IMR-90 (cell line): ENCODE data around the gene RAB11FIP3. TPM values are rescaled to one million over a fixed set of nuclear protein-coding genes. Genes with fewer than 3 reads are reported as not detected.

Experiments
- ATAC-seq: fragments of 200-7000 bp; cut with Tn5 transposase; 2 replicates; pipeline ENCODE4 v1.9.1; 2020; ENCODE audit warnings: low read depth, mild to moderate bottlenecking, moderate library complexity
- BruUV-seq: library from RNA; stranded (reverse); fragments of 400-500 nt; replicated peaks from 2 replicates; lab custom pipeline; 2021; lab: Mats Ljungman, UMichigan
- CTCF ChIA-PET: fragments of 300-600 bp; formaldehyde crosslinking; extraction: SDS; loops from one replicate; lab custom pipeline; 2021; ENCODE audit warnings: antibody characterized with exemption; lab: Yijun Ruan, JAX
- POLR2A ChIA-PET: fragments of 300-600 bp; sonication (Branson Sonifier 250); formaldehyde crosslinking; loops from one replicate; lab custom pipeline; 2022; ENCODE audit warnings: antibody characterized with exemption; ENCODE audit not compliant: unreplicated experiment; lab: Charles Lee
- DNase-seq: peaks from one replicate; pipeline ENCODE4 v3.0.0; 2013
- H2AFZ ChIP-seq: replicated peaks from 2 replicates; pipeline ENCODE3; 2013; ENCODE audit warnings: low read length, mild to moderate bottlenecking; ENCODE audit not compliant: poor library complexity
- H2AK5ac ChIP-seq: 2 replicates; pipeline ENCODE4 v1.6.1; 2013; ENCODE audit warnings: low read depth, low read length, inconsistent platforms
- H2AK9ac ChIP-seq: replicated peaks from 2 replicates; pipeline ENCODE3; 2013; ENCODE audit warnings: mild to moderate bottlenecking, low read depth, low read length, moderate library complexity; ENCODE audit not compliant: poor library complexity
- H2BK120ac ChIP-seq: 2 replicates; pipeline ENCODE4 v1.6.1; 2013; ENCODE audit warnings: low read depth, low read length, inconsistent platforms
- H2BK15ac ChIP-seq: 3 replicates; pipeline ENCODE4 v1.6.1; 2013; ENCODE audit warnings: low read depth, low read length, inconsistent platforms
- H2BK20ac ChIP-seq: 2 replicates; pipeline ENCODE4 v1.6.1; 2013; ENCODE audit warnings: low read depth, mild to moderate bottlenecking, inconsistent platforms, low read length, moderate library complexity
- H2BK5ac ChIP-seq: 2 replicates; pipeline ENCODE4 v1.6.1; 2013; ENCODE audit warnings: mild to moderate bottlenecking, low read depth, low read length, inconsistent platforms; ENCODE audit not compliant: poor library complexity, severe bottlenecking
- H3K14ac ChIP-seq: replicated peaks from 2 replicates; pipeline ENCODE4 v1.6.1; 2013; ENCODE audit warnings: low read depth, low read length, inconsistent platforms
- H3K18ac ChIP-seq: 2 replicates; pipeline ENCODE4 v1.6.1; 2013; ENCODE audit warnings: low read depth, low read length, control low read depth
- H3K23ac ChIP-seq: 2 replicates; pipeline ENCODE4 v1.6.1; 2013; ENCODE audit warnings: low read depth, low read length, inconsistent platforms
- H3K27ac ChIP-seq: 2 replicates; pipeline ENCODE4 v1.5.1; 2013; ENCODE audit warnings: mild to moderate bottlenecking, control low read depth, low read length; ENCODE audit not compliant: insufficient read depth
- H3K27me3 ChIP-seq: 2 replicates; pipeline ENCODE4 v1.6.1; 2013; ENCODE audit warnings: low read length; ENCODE audit not compliant: control insufficient read depth, insufficient read depth
- H3K36me3 ChIP-seq: 2 replicates; pipeline ENCODE4 v1.6.1; 2013; ENCODE audit warnings: low read length, mixed read lengths; ENCODE audit not compliant: control insufficient read depth, insufficient read depth
- H3K4ac ChIP-seq: 2 replicates; pipeline ENCODE4 v1.6.1; 2013; ENCODE audit warnings: low read depth, low read length, inconsistent platforms
- H3K4me1 ChIP-seq: 2 replicates; pipeline ENCODE4 v1.6.1; 2013; ENCODE audit warnings: low read length, mixed read lengths; ENCODE audit not compliant: control insufficient read depth, insufficient read depth
- H3K4me2 ChIP-seq: 2 replicates; pipeline ENCODE4 v1.6.1; 2013; ENCODE audit warnings: low read depth, mild to moderate bottlenecking, control low read depth, low read length, moderate library complexity
- H3K4me3 ChIP-seq: 2 replicates; pipeline ENCODE4 v1.5.1; 2013; ENCODE audit warnings: low read depth, mild to moderate bottlenecking, control low read depth, low read length, moderate library complexity; ENCODE audit not compliant: insufficient read depth
- H3K56ac ChIP-seq: 2 replicates; pipeline ENCODE4 v1.6.1; 2013; ENCODE audit warnings: low read length, inconsistent platforms; ENCODE audit not compliant: insufficient read depth; ENCODE audit errors: extremely low read depth
- H3K79me1 ChIP-seq, 2 experiments: 2 replicates each; pipeline ENCODE4 v1.6.1; 2013; ENCODE audit warnings: low read length in 2 of 2, inconsistent platforms in 1 of 2, low read depth in 1 of 2
- H3K9ac ChIP-seq: 2 replicates; pipeline ENCODE4 v1.6.1; 2013; ENCODE audit warnings: low read depth, low read length, control low read depth
- H3K9me1 ChIP-seq: 2 replicates; pipeline ENCODE4 v1.6.1; 2013; ENCODE audit warnings: low read length, inconsistent platforms; ENCODE audit not compliant: insufficient read depth
- H3K9me3 ChIP-seq: 2 replicates; pipeline ENCODE4 v1.6.1; 2013; ENCODE audit warnings: low read length; ENCODE audit not compliant: control insufficient read depth, insufficient read depth
- H4K20me1 ChIP-seq: 2 replicates; pipeline ENCODE4 v1.6.1; 2013; ENCODE audit warnings: low read length, inconsistent platforms; ENCODE audit not compliant: insufficient read depth
- H4K5ac ChIP-seq: 2 replicates; pipeline ENCODE4 v1.6.1; 2013; ENCODE audit warnings: mild to moderate bottlenecking, low read depth, low read length, control low read depth
- H4K8ac ChIP-seq, 2 experiments: 2 replicates each; pipeline ENCODE4 v1.6.1; 2013; ENCODE audit warnings: low read depth in 2 of 2, low read length in 2 of 2, control low read depth in 1 of 2, inconsistent platforms in 1 of 2
- H4K91ac ChIP-seq: 2 replicates; pipeline ENCODE4 v1.6.1; 2013; ENCODE audit warnings: low read depth, low read length, inconsistent platforms; ENCODE audit not compliant: insufficient read depth
- BHLHE40 ChIP-seq: fragments of 150-350 bp; IDR thresholded peaks from 2 replicates; pipeline ENCODE4 v1.6.1; 2016; ENCODE audit warnings: mild to moderate bottlenecking, low read depth, low read length
- CEBPB ChIP-seq: IDR thresholded peaks from 2 replicates; pipeline ENCODE4 v1.6.1; 2012; ENCODE audit warnings: low read depth, low read length, improper control_type of control experiment
- CTCF ChIP-seq: conservative IDR thresholded peaks from 2 replicates; pipeline ENCODE4 v1.5.1; 2012; ENCODE audit warnings: mild to moderate bottlenecking, low read depth, low read length, improper control_type of control experiment
- ELK1 ChIP-seq: fragments of 150-350 bp; IDR thresholded peaks from 2 replicates; pipeline ENCODE4 v1.6.1; 2016; ENCODE audit warnings: low read depth, mild to moderate bottlenecking, low read length, moderate library complexity, borderline replicate concordance
- FOS ChIP-seq: fragments of 150-350 bp; IDR thresholded peaks from 2 replicates; pipeline ENCODE4 v1.6.1; 2016; ENCODE audit warnings: low read depth, low read length
- MAFK ChIP-seq: IDR thresholded peaks from 2 replicates; pipeline ENCODE4 v1.6.1; 2012; ENCODE audit warnings: low read depth, low read length, improper control_type of control experiment
- MAZ ChIP-seq: IDR thresholded peaks from 2 replicates; pipeline ENCODE4 v1.6.1; 2012; ENCODE audit warnings: low read depth, mild to moderate bottlenecking, low read length, improper control_type of control experiment, moderate library complexity, borderline replicate concordance
- MXI1 ChIP-seq: IDR thresholded peaks from 2 replicates; pipeline ENCODE4 v1.6.1; 2012; ENCODE audit warnings: low read depth, mild to moderate bottlenecking, low read length, moderate library complexity, borderline replicate concordance
- RAD21 ChIP-seq: IDR thresholded peaks from 2 replicates; pipeline ENCODE4 v1.6.1; 2012; ENCODE audit warnings: low read length, improper control_type of control experiment
- RCOR1 ChIP-seq: IDR thresholded peaks from 2 replicates; pipeline ENCODE4 v1.6.1; 2012; ENCODE audit warnings: mild to moderate bottlenecking, low read length, improper control_type of control experiment; ENCODE audit not compliant: insufficient replicate concordance
- RFX5 ChIP-seq: IDR thresholded peaks from 2 replicates; pipeline ENCODE4 v1.8.0; 2012; ENCODE audit warnings: low read depth, mild to moderate bottlenecking, low read length, moderate library complexity
- SMC3 ChIP-seq: fragments of 150-350 bp; IDR thresholded peaks from 2 replicates; pipeline ENCODE4 v1.6.1; 2016; ENCODE audit warnings: low read depth, mild to moderate bottlenecking, antibody characterized with exemption, low read length, moderate library complexity
- USF2 ChIP-seq: fragments of 150-350 bp; IDR thresholded peaks from 2 replicates; pipeline ENCODE4 v1.6.1; 2017; ENCODE audit warnings: mild to moderate bottlenecking, antibody characterized with exemption, low read length, low read depth
- WGBS, 2 experiments: methylation state at CpG; one replicate each; pipeline versions ENCODE4 v1.1.5 to v1.1.7; 2013; ENCODE audit warnings: missing lambda C conversion rate in 2 of 2; ENCODE audit not compliant: insufficient read length in 1 of 2; ENCODE audit errors: extremely low coverage in 2 of 2; 5-methylcytosine and 5-hydroxymethylcytosine counted together
- dilution Hi-C: fragments of 300-500 bp; cut with HindIII; formaldehyde crosslinking; loops from one replicate; pipeline ENCODE4 v1.14.3; 2018; ENCODE audit warnings: low sequenced_read_pairs; ENCODE audit not compliant: unreplicated experiment
- in situ Hi-C: fragments of 300-500 bp; cut with MboI; formaldehyde crosslinking; loops from 3 replicates; pipeline ENCODE4 v1.14.3; 2019; ENCODE audit warnings: low sequenced_read_pairs, inconsistent platforms, mixed read lengths
- intact Hi-C: fragments of 100-400 bp; cut with micrococcal nuclease; formaldehyde crosslinking; loops from 2 replicates; pipeline ENCODE4 v1.10.0; 2022
- polyA plus RNA-seq, 3 experiments: library from polyadenylated mRNA; depleted of rRNA; stranded (reverse); fragments of >200 nt; gene quantifications; 2 replicates each; pipeline ENCODE4 v1.2.3, GENCODE V29; 2012; ENCODE audit warnings: low replicate concordance in 1 of 3
- total RNA-seq: library from RNA; depleted of rRNA; stranded (reverse); fragments of >200 nt; gene quantifications from 2 replicates; pipeline ENCODE4 v1.2.3, GENCODE V29; 2012

The RAB11FIP3 gene
- total and polyA plus RNA-seq, 2 of the 4 experiments (the other 2 are of a cell fraction), result 7.5 to 22.5 TPM

- TF ChIP-seq RFX5, result no peak
- TF ChIP-seq MAZ, result no peak
- no peak for TF ChIP-seq FOS
- no peak for TF ChIP-seq MAFK
- TF ChIP-seq RAD21, result no peak
- no peak for TF ChIP-seq USF2
- TF ChIP-seq RCOR1, result no peak
- no peak for TF ChIP-seq MXI1
- TF ChIP-seq CTCF, result no peak
- no peak for TF ChIP-seq SMC3
- no peak for TF ChIP-seq CEBPB
- no peak for TF ChIP-seq BHLHE40
- TF ChIP-seq ELK1, result no peak
- Histone ChIP-seq H2BK120ac (no peak overlapping the region), H3K14ac (no peak overlapping the region), H4K20me1 (no peaks in the 10 kb centered on the region), H3K56ac (no peak overlapping the region), H3K4me1 (no peaks in the 10 kb centered on the region), H4K5ac (no peak overlapping the region), H3K4ac (no peak overlapping the region), H3K36me3 (peaks cover 33% of the 10 kb centered on the region), H3K9ac (no peak overlapping the region), H3K9me1 (0 out of 2 replicates have a peak, but pooled peaks cover 3% of the 10 kb centered on the region), H2AK5ac (no peak overlapping the region), H3K27me3 (no peaks in the 10 kb centered on the region), H2AFZ (no peak overlapping the region), H2AK9ac (no peak overlapping the region), H2BK20ac (no peak overlapping the region), H4K8ac (no peak overlapping the region), H2BK15ac (no peak overlapping the region), H3K18ac (no peak overlapping the region), H3K23ac (no peak overlapping the region), H3K4me3 (no peak overlapping the region), H4K91ac (no peak overlapping the region), H3K79me1 (peaks cover 0 to 3% of the 10 kb centered on the region in 2 experiments; a peak in 1 of 4 replicates), H3K4me2 (no peak overlapping the region), H2BK5ac (no peak overlapping the region), H3K9me3 (no peaks in the 10 kb centered on the region), H3K27ac (no peak overlapping the region)
- ChIA-PET POLR2A (no interaction called here), CTCF (no interaction called here)
- no TSS peak for BruUV-seq
- intact Hi-C loops (no loop called here), in situ Hi-C loops (no loop called here), dilution Hi-C loops (no loop called here)
- no CpG with 5 or more reads among the region's 6 CpGs for WGBS, 2 experiments
- DNase-seq (no peak), ATAC-seq (no peak)
These were observed 87.4 kb downstream of the RAB11FIP3 start for GRCh38 chr16:512802-513201.
